GM12891 (cell line): ENCODE measurements around the gene OR12D1.

Experiments used
- POLR2A ChIP-seq: IDR thresholded peaks from 2 replicates; pipeline ENCODE4 v1.6.1; 2011; ENCODE audit warnings: low read depth, low read length, control low read depth
- POLR2AphosphoS5 ChIP-seq: IDR thresholded peaks from 2 replicates; pipeline ENCODE4 v1.6.1; 2011; ENCODE audit warnings: low read depth, low read length, control low read depth
- TAF1 ChIP-seq: IDR thresholded peaks from 2 replicates; pipeline ENCODE4 v1.6.1; 2011; ENCODE audit warnings: low read depth, low read length, control low read depth

- TF ChIP-seq POLR2AphosphoS5: no peak
- TF ChIP-seq POLR2A: no peak
- no peak for TF ChIP-seq TAF1
Measured at GRCh38 chr6:29461021-29461814, 46.5 kb downstream of the OR12D1 start.
